Measurements from ENCODE around the gene PSMB11. TPM values are rescaled to one million over a fixed set of nuclear protein-coding genes. Genes with fewer than 3 reads are reported as not detected.

PSMB11 gene
- total RNA-seq, 4 donors from 2014 or later = not detected

DNA sequence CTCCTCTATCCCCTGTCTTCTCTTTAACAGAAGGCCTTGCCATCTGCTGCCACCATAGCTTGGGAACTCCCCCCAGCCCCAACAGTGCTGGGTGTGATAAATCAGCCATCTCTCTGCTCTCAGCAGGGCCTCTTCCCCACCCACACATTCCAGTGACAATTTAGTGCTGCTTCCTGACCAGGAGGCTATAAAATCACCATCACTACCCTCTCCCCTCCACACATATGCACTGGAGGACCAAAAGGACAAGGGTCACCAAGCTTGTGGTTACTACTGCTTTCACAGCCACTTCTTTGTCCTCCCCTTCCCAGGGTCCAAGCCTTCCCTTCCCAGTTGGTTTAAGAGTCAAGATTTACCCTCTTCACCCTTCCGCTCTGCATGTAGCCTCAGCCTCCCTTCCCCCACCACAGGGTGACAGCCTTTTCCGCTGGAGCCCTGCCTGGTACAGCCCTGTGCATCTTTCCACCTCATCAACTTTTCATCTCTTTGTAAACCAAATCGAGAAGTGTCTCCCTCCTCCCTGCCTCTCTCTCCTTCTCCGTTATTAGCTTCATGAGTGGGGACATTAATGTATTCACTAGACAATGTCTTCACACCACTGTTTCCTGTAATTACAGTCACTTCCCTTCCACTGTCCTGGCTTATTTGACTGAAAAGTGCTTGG is 16.7 kb upstream of the PSMB11 start:
- DNase-seq (ENCODE audit: low spot score in 2 of 2) = no peak
- 73 to 76% methylated on average over 4 of the region's 4 CpGs for WGBS, 2 donors
- no peak overlapping the region for H3K4me3 ChIP-seq (ENCODE audit: low read depth, poor library complexity, severe bottlenecking)
- TF ChIP-seq, protein P1, sequence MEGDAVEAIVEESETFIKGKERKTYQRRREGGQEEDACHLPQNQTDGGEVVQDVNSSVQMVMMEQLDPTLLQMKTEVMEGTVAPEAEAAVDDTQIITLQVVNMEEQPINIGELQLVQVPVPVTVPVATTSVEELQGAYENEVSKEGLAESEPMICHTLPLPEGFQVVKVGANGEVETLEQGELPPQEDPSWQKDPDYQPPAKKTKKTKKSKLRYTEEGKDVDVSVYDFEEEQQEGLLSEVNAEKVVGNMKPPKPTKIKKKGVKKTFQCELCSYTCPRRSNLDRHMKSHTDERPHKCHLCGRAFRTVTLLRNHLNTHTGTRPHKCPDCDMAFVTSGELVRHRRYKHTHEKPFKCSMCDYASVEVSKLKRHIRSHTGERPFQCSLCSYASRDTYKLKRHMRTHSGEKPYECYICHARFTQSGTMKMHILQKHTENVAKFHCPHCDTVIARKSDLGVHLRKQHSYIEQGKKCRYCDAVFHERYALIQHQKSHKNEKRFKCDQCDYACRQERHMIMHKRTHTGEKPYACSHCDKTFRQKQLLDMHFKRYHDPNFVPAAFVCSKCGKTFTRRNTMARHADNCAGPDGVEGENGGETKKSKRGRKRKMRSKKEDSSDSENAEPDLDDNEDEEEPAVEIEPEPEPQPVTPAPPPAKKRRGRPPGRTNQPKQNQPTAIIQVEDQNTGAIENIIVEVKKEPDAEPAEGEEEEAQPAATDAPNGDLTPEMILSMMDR (IDR thresholded peaks at IDR 0.05) = no peak
- TF ChIP-seq POLR2A (IDR thresholded peaks at IDR 0.05) = no peak
- intact Hi-C loops (cut with DNase I; ENCODE audit: low total_unique reads) = no loop called here

DNA sequence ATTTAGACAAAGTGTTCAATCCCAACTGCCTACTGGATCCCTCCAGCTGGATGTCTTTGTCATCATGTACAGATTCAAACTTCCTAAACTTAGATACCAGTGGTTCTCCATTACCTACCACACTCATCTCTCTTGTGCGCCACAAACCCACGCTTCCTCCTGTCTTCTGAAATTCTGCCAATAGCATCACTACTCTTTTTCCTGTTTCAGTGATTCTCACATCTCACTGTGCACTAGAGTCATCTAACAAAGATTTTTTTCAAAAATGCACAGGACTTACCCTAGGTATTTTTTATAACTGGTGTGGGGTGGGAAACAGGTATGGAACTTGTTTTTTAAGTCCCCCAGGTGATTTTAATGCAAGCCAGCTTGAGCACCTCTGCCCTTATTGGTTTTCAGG is 13.2 kb upstream of the PSMB11 start:
- TF ChIP-seq, protein P1 (IDR thresholded peaks at IDR 0.05) = no peak
- WGBS, 2 donors = 68 to 71% methylated on average over 2 of the region's 2 CpGs
- DNase-seq (ENCODE audit: low spot score in 2 of 2) = no peak
- intact Hi-C loops (cut with DNase I; ENCODE audit: low total_unique reads) = no loop called here
- no peak overlapping the region for H3K4me3 ChIP-seq (ENCODE audit: low read depth, poor library complexity, severe bottlenecking)

DNA sequence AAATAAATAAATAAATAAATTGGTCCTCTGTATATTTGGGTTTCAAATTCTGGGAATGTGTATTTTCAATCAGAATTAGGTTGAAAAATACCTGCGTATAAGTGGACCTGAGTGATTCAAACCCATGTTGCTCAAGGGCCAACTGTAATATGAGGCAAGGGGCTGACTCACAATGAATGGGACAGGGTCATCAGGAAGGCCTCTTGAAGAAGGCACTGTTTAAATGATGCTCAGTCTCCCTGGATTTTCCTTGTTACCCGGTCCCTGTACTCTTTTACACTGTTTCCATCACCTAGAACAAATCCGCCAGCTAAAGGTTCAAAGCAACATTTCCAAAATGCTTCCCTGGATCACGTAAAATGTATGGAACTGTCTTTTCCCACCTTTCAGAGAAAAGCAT is 11.1 kb upstream of the PSMB11 start:
- TF ChIP-seq POLR2A (IDR thresholded peaks at IDR 0.05) = no peak
- TF ChIP-seq, protein P1 (IDR thresholded peaks at IDR 0.05) = no peak
- H3K4me3 ChIP-seq (ENCODE audit: low read depth, poor library complexity, severe bottlenecking) = no peak overlapping the region
- DNase-seq (ENCODE audit: low spot score in 2 of 2) = no peak
- intact Hi-C loops (cut with DNase I; ENCODE audit: low total_unique reads) = no loop called here
- WGBS, 2 donors = 99% methylated on average over 4 of the region's 4 CpGs

DNA sequence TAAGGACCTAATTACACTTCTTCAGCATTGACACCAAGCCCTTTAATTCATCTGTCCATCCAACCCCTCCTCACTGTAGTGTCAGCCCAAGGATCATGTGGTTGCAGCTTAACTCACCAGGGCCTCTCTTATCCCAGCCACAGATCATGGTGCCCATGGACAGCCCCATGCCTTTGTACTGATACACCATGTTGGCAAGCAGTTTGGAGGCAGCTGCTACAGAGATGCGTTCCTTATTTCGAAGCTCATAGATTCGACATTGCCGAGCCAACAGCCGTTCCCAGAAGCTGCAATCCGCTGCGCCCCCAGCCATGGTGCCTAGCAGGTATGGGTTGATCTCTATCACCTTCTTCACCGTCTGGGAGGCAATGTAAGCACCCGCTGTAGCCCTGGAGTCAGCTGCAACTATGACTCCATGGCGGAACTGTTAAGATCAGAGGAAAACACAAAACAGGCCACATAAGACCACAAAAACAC is 8.7 kb upstream of the PSMB11 start:
- DNase-seq (ENCODE audit: low spot score in 2 of 2) = no peak
- TF ChIP-seq, protein P1 (IDR thresholded peaks at IDR 0.05) = no peak
- no peak for TF ChIP-seq POLR2A (IDR thresholded peaks at IDR 0.05)
- no peak overlapping the region for H3K4me3 ChIP-seq (ENCODE audit: low read depth, poor library complexity, severe bottlenecking)
- WGBS, 2 donors = 95 to 96% methylated on average over 10 of the region's 10 CpGs
- intact Hi-C loops (cut with DNase I; ENCODE audit: low total_unique reads) = no loop called here

DNA sequence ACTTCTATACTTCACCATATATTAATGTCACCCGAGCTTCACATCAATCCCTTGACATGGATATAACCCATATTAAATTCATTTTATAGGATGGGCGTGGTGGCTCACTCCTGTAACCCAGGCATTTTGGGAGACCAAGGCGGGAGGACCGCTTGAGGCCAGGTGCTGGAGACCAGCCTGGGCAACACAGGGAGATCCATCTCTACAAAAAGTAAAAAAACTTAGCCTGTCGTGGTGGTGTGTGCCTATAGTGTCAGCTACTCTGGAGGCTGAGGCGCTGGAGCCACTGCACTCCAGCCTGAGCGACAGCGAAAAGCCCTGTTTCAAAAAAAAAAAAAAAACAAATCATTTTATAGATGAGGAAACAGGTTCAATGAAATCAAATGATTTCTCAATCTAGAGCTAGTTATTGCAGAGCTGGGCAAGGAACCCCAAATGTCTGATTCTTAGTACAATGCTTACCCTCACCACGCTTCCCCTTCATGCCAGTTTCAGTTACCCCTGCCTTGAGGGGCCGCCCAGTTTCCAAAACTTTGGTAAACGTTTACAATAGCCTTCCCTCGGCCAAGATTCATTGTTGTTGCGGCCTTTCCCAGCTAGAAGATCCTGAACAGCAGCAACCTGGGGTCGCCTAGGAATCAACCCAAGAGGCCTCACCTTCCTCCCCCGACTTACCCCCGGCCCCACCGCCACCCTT is 8.1 kb upstream of the PSMB11 start:
- no peak for TF ChIP-seq POLR2A (IDR thresholded peaks at IDR 0.05)
- peak overlapping the region; percentile 88 for H3K4me3 ChIP-seq (ENCODE audit: low read depth, poor library complexity, severe bottlenecking)
- WGBS, 2 donors = 41 to 43% methylated on average over 17 of the region's 17 CpGs
- no peak for DNase-seq (ENCODE audit: low spot score in 2 of 2)
- intact Hi-C loops (cut with DNase I; ENCODE audit: low total_unique reads) = no loop called here

DNA sequence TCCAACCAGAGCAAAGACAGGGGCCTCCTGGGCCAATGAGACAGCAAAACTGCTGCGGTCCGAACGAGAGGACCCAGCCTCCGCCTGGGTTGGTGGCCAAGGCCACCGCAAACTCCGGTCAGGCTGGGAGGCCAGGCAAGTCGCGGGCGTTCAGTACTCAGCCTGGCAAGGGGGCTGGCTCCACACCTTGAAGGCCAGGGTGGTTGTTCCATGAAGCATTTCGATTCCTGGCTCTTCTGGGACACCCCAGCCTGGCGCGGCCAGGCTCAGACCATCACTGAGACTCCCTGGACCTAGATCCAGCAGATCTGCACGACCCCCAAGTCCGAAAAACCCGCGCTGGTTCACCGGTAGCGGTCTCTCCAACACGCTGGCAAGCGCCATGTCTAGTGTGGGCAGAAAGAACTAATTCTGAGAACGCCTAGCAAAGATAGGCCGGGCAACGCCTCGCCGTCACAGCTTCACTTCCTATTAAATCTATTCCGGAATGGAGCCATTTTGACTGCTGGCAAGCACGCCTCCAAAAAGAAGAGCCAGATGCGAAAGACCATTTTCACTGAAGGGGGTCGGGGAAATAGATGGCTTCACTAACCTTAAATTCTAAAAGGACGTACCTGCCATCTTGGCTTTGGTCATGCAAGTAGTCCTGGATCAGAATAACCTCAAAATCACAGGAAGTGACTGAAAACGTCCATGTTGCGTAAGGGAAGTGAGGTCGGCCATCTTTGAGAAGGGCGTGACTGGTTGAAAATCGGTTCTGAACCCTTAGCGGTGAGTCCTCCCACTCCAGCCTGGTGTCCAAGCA is 7.3 kb upstream of the PSMB11 start, which contains the start of gene PSMB5:
Gene PSMB5, minus strand, starts transcription at position 403 of the 805 bp plus-strand sequence. Its CDS starts 19 bp downstream, at position 384.
- intact Hi-C loops (cut with DNase I; ENCODE audit: low total_unique reads) = no loop called here
- WGBS, 2 donors = 0 to 1% methylated on average over 30 to 35 of the region's 36 CpGs
- no peak for TF ChIP-seq POLR2A (IDR thresholded peaks at IDR 0.05)
- TF ChIP-seq, protein P1 (IDR thresholded peaks at IDR 0.05) = no peak
- H3K4me3 ChIP-seq (ENCODE audit: low read depth, poor library complexity, severe bottlenecking) = peak within 1 kb of the TSS; percentile 88
- DNase-seq (ENCODE audit: low spot score in 2 of 2) = peak; percentile 91 to 96
